ENCODE data around the gene MCF2L2.

- TF ChIP-seq POLR2AphosphoS5 (IDR thresholded peaks at IDR 0.05; ENCODE audit: low read depth, low read length) (no peak), POLR2A (IDR thresholded peaks at IDR 0.05; ENCODE audit: low read depth, low read length) (no peak)
Observed at GRCh38 chr3:183356920-183357319, 71.5 kb downstream of the MCF2L2 start.
